B cell (primary cell): ENCODE data around the gene ITSN2. TPM values are rescaled to one million over a fixed set of nuclear protein-coding genes. Genes with fewer than 3 reads are reported as not detected.

ENCODE experiments used
- ATAC-seq: fragments of 200-7000 bp; cut with Tn5 transposase; one replicate; pipeline ENCODE4 v1.10.0; 2021; ENCODE audit warnings: low read depth, mild to moderate bottlenecking, moderate number of reproducible peaks, moderate library complexity
- CTCF ChIA-PET: fragments of 350-600 bp; sonication (Branson Sonifier 250); formaldehyde crosslinking; loops from one replicate; lab custom pipeline; 2021; ENCODE audit warnings: antibody characterized with exemption, inconsistent platforms; lab: Charles Lee
- POLR2A ChIA-PET: fragments of 350-600 bp; sonication (Branson Sonifier 250); formaldehyde crosslinking; loops from one replicate; lab custom pipeline; 2021; ENCODE audit warnings: antibody characterized with exemption; lab: Charles Lee
- DNase-seq: peaks from one replicate; pipeline ENCODE4 v3.0.0; 2013
- H2AFZ ChIP-seq: 2 replicates; pipeline ENCODE4 v1.6.1; 2012; ENCODE audit warnings: mild to moderate bottlenecking, low read depth, low read length; ENCODE audit not compliant: insufficient read depth, poor library complexity, severe bottlenecking
- H3K27ac ChIP-seq, 2 donors: 1 replicate in 1 of 2; 2 replicates in 1 of 2; pipeline ENCODE4 v1.5.1; 2012 to 2013; ENCODE audit warnings: low read length in 2 of 2, mild to moderate bottlenecking in 2 of 2, moderate library complexity in 1 of 2
- H3K27me3 ChIP-seq, 4 experiments: fragments of 200-600 bp in 1 of 4; sonication (generic) in 1 of 4; replicated peaks in 1 of 4; 1 replicate in 2 of 4; 2 replicates in 2 of 4; pipeline versions ENCODE4 v1.6.1 to v1.7.0; 2013 to 2016; ENCODE audit warnings: low read length in 3 of 4, mild to moderate bottlenecking in 2 of 4, mixed read lengths in 1 of 4, moderate library complexity in 1 of 4; ENCODE audit not compliant: insufficient read depth in 4 of 4, control insufficient read depth in 3 of 4; ENCODE audit errors: control extremely low read depth in 1 of 4
- H3K36me3 ChIP-seq, 2 experiments: replicated peaks in 1 of 2; 1 replicate in 1 of 2; 2 replicates in 1 of 2; pipeline versions ENCODE4 v1.6.1 to v1.7.1; 2013; ENCODE audit warnings: low read length in 1 of 2; ENCODE audit not compliant: insufficient read depth in 2 of 2, control insufficient read depth in 1 of 2; ENCODE audit errors: control extremely low read depth in 1 of 2, extremely low read depth in 1 of 2
- H3K4me1 ChIP-seq, 2 donors: fragments of 200-600 bp in 1 of 2; sonication (generic) in 1 of 2; 1 replicate in 1 of 2; 2 replicates in 1 of 2; pipeline versions ENCODE4 v1.5.1 to v1.6.1; 2013 to 2017; ENCODE audit warnings: low read length in 2 of 2; ENCODE audit not compliant: control insufficient read depth in 2 of 2, insufficient read depth in 2 of 2
- H3K4me2 ChIP-seq: replicated peaks from 2 replicates; pipeline ENCODE3; 2012; ENCODE audit warnings: mild to moderate bottlenecking, low read depth, low read length; ENCODE audit not compliant: poor library complexity, severe bottlenecking
- H3K4me3 ChIP-seq, 5 experiments: fragments of 200-600 bp in 1 of 5; sonication (generic) in 1 of 5; 1 replicate in 3 of 5; 2 replicates in 2 of 5; pipeline versions ENCODE4 v1.5.1 to v1.7.0; 2011 to 2016; ENCODE audit warnings: low read length in 4 of 5, mild to moderate bottlenecking in 4 of 5, low read depth in 2 of 5, control low read depth in 1 of 5, moderate library complexity in 1 of 5; ENCODE audit not compliant: insufficient read depth in 1 of 5; ENCODE audit errors: control extremely low read depth in 1 of 5, extremely low read depth in 1 of 5
- H3K79me2 ChIP-seq: fragments of 200-600 bp; sonication (generic); one replicate; pipeline ENCODE4 v1.6.0; 2016; ENCODE audit warnings: low read length; ENCODE audit not compliant: control insufficient read depth, insufficient read depth
- H3K9ac ChIP-seq: fragments of 200-600 bp; sonication (generic); 2 replicates; pipeline ENCODE4 v1.6.1; 2017; ENCODE audit warnings: mild to moderate bottlenecking, low read length, moderate library complexity
- H3K9me3 ChIP-seq, 3 donors: one replicate each; pipeline versions ENCODE4 v1.6.1 to v1.7.1; 2013; ENCODE audit warnings: low read length in 2 of 3; ENCODE audit not compliant: control insufficient read depth in 2 of 3, insufficient read depth in 1 of 3; ENCODE audit errors: control extremely low read depth in 1 of 3
- H4K20me1 ChIP-seq: 2 replicates; pipeline ENCODE4 v1.6.0; 2012; ENCODE audit warnings: mild to moderate bottlenecking, low read length; ENCODE audit not compliant: insufficient read depth, control insufficient read depth, poor library complexity, severe bottlenecking
- H3K27ac Mint-ChIP-seq: one replicate; pipeline ENCODE4 v1.8.0; 2021; ENCODE audit warnings: mixed read lengths
- H3K27me3 Mint-ChIP-seq: one replicate; pipeline ENCODE4 v1.8.0; 2021; ENCODE audit warnings: mixed read lengths
- H3K4me1 Mint-ChIP-seq: one replicate; pipeline ENCODE4 v1.8.0; 2021; ENCODE audit warnings: mixed read lengths
- H3K4me3 Mint-ChIP-seq: one replicate; pipeline ENCODE4 v1.8.0; 2021; ENCODE audit warnings: mixed read lengths
- H3K9me3 Mint-ChIP-seq: one replicate; pipeline ENCODE4 v1.8.0; 2022; ENCODE audit warnings: mixed read lengths; ENCODE audit not compliant: insufficient read depth
- EZH2 ChIP-seq: IDR thresholded peaks from 2 replicates; pipeline ENCODE4 v1.6.1; 2012; ENCODE audit warnings: borderline replicate concordance, low read depth, mild to moderate bottlenecking, moderate library complexity, low read length; ENCODE audit not compliant: insufficient read depth, poor library complexity, severe bottlenecking
- WGBS: methylation state at CpG from one replicate; pipeline ENCODE4 v1.1.5; 2013; ENCODE audit warnings: missing lambda C conversion rate; ENCODE audit not compliant: insufficient coverage; 5-methylcytosine and 5-hydroxymethylcytosine counted together
- intact Hi-C: fragments of 100-400 bp; cut with micrococcal nuclease; formaldehyde crosslinking; loops from one replicate; pipeline ENCODE4 v1.10.0; 2022
- polyA plus RNA-seq: library from polyadenylated mRNA; depleted of rRNA; stranded (reverse); fragments of >200 nt; gene quantifications from 2 replicates; pipeline ENCODE4 v1.2.3, GENCODE V29; 2012
- total RNA-seq, 2 donors: library from RNA; stranded (reverse); fragments of 120-200 nt in 1 of 2; gene quantifications; 1 replicate in 1 of 2; 2 replicates in 1 of 2; pipeline versions ENCODE4 v1.2.3 to v1.2.4, GENCODE V29; 2013 to 2022
- TF ChIP-seq, protein P1 (sequence below): fragments of 200-600 bp; IDR thresholded peaks from one replicate; pipeline ENCODE4 v1.8.0; 2022; ENCODE audit warnings: antibody characterized with exemption, mild to moderate bottlenecking

Gene ITSN2
- total and polyA plus RNA-seq, 2 donors (not counting 1 experiment from before 2014, with no cell fraction given) = 107 to 200 TPM

DNA sequence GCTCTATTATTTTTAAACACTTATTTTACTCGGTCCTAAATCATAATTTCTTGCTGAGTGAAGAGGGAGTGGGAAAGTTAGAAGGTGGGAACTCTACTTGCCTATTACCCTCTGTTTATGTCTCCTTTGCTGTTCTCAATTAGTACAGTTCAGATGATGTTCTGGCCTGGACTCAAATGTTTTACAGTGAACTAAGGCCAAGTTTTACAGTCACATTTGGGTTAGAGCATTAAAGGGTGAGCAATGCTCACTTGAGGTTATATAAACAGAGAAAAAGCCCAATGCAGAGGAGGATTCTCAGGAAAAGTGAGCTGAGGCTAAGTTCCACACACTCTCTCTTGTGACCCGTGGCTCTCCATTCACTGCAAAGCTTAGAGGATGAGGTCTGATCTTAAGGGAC lies 52.4 kb downstream of the ITSN2 start:
- Histone ChIP-seq H3K9me3 (no peaks in the 10 kb centered on the region), H3K36me3 (peaks cover 5 to 88% of the 10 kb centered on the region in 2 experiments), H3K79me2 (peaks cover 28% of the 10 kb centered on the region), H2AFZ (no peak overlapping the region), H3K9ac (no peak overlapping the region), H3K27me3 (no peaks in the 10 kb centered on the region), H3K4me2 (no peak overlapping the region), H3K4me3 (no peak overlapping the region), H3K4me1 (no peaks in the 10 kb centered on the region), H4K20me1 (peaks cover 10% of the 10 kb centered on the region), H3K27ac (no peak overlapping the region)
- no peak for DNase-seq
- WGBS = 100% methylated on average over 1 of the region's 2 CpGs
- H3K4me3 Mint-ChIP-seq = no peak overlapping the region
- no peaks in the 10 kb centered on the region for H3K4me1 Mint-ChIP-seq
- no peak for ATAC-seq
- POLR2A ChIA-PET = no interaction called here
- no peaks in the 10 kb centered on the region for H3K9me3 Mint-ChIP-seq
- TF ChIP-seq, protein P1, sequence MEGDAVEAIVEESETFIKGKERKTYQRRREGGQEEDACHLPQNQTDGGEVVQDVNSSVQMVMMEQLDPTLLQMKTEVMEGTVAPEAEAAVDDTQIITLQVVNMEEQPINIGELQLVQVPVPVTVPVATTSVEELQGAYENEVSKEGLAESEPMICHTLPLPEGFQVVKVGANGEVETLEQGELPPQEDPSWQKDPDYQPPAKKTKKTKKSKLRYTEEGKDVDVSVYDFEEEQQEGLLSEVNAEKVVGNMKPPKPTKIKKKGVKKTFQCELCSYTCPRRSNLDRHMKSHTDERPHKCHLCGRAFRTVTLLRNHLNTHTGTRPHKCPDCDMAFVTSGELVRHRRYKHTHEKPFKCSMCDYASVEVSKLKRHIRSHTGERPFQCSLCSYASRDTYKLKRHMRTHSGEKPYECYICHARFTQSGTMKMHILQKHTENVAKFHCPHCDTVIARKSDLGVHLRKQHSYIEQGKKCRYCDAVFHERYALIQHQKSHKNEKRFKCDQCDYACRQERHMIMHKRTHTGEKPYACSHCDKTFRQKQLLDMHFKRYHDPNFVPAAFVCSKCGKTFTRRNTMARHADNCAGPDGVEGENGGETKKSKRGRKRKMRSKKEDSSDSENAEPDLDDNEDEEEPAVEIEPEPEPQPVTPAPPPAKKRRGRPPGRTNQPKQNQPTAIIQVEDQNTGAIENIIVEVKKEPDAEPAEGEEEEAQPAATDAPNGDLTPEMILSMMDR = no peak
- TF ChIP-seq EZH2 = no peak
- H3K27ac Mint-ChIP-seq = no peak overlapping the region
- intact Hi-C loops = no loop called here
- CTCF ChIA-PET = interaction anchor here (1.0 kb wide), 1 partner anchor 10 kb away, joined by 3 read pairs; no protein-coding TSS in a partner anchor
- H3K27me3 Mint-ChIP-seq = no peaks in the 10 kb centered on the region

DNA sequence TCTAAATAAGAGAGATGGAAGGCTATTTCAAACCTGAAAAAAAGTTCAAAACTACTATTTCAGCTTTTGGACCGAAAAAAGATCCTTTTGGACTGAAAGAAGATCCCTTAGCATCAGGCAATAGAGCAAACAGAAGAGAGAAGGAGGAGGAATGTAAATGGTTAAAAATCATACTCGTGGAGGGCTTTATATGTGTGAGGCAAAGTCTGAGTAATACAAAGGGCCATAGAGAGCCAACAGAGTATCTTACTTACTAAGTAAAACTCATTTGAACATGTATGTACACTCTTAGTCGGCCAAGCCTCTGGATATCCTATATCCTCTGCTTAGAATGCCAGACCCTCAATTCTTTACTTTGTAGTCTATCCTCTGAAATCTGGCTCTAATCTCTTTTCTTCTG lies 55.7 kb downstream of the ITSN2 start:
- Histone ChIP-seq H4K20me1 (peaks cover 4% of the 10 kb centered on the region), H2AFZ (no peak overlapping the region), H3K9me3 (no peaks in the 10 kb centered on the region), H3K27me3 (no peaks in the 10 kb centered on the region), H3K4me3 (no peak overlapping the region), H3K27ac (no peak overlapping the region), H3K4me2 (no peak overlapping the region), H3K9ac (no peak overlapping the region), H3K4me1 (no peaks in the 10 kb centered on the region), H3K36me3 (peaks cover 16 to 91% of the 10 kb centered on the region in 2 experiments), H3K79me2 (peaks cover 19% of the 10 kb centered on the region)
- DNase-seq (no peak), ATAC-seq (no peak)
- ChIA-PET POLR2A (no interaction called here), CTCF (interaction anchor here (1.6 to 1.7 kb wide), 2 partner anchors 17 to 76 kb away, joined by 3 to 4 read pairs; no protein-coding TSS in a partner anchor)
- no peak overlapping the region for H3K4me3 Mint-ChIP-seq
- 100% methylated on average over 1 of the region's 3 CpGs for WGBS
- H3K27ac Mint-ChIP-seq = no peak overlapping the region
- TF ChIP-seq EZH2 = no peak
- TF ChIP-seq, protein P1 = no peak
- intact Hi-C loops = no loop called here
- H3K4me1 Mint-ChIP-seq = no peaks in the 10 kb centered on the region
- H3K27me3 Mint-ChIP-seq = no peaks in the 10 kb centered on the region
- H3K9me3 Mint-ChIP-seq = no peaks in the 10 kb centered on the region
